Activated CD4-positive, alpha-beta T cell treated with anti-CD3 and anti-CD28 coated beads, Interleukin-2, Interleukin-4, amounts not matched to agents 100 ng/mL and 50 ng/mL, durations not matched to agents 16 hours and 8 hours (primary cell): Measurements from ENCODE around the gene GRIK3.
"Not testable (repeated sequence)": the region's sequence is repeated elsewhere in the genome, so short reads cannot be mapped to it uniquely, and the experiment has no call there.

Source experiments
- DNase-seq: peaks from one replicate; pipeline ENCODE4 v3.0.0-alpha.2; 2020; ENCODE audit warnings: low spot score

The GRIK3 gene

DNA sequence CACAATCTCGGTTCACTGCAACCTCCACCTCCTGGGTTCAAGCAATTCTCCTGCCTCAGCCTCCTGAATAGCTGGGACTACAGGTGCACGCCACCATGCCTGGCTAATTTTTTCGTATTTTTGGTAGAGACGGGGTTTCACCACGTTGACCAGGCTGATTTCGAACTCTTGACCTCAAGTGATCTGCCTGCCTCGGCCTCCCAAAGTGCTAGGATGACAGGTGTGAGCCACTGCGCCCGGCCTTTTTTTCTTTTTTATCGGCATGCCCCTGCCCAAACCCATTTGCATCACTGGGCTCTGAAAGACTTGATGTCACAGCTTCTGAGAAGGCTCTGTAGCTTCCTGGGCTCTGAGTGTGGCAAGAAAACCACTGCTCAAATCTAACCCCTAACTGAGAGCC is 125.0 kb downstream of the GRIK3 start:
- not testable (repeated sequence) for DNase-seq

DNA sequence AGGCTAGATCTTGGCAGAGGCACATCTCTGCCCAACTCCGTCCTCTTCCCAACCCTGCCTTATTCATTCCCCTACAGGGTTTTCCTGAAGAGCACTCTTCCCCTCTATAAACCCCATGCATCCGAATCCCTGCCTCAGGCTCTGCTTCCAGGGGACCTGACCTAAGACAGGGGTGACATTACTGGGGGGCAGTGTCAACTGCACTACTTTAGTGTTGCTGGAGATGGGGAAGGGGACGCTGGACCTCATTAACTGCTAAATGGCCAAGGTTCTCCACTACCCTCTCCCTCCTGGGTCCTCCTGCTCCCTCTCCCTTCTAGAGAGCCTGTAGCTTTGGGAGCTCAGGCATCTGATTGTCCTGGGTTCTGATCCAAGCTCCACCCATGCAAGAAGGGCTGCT is 126.2 kb downstream of the GRIK3 start:
- DNase-seq, result no peak

DNA sequence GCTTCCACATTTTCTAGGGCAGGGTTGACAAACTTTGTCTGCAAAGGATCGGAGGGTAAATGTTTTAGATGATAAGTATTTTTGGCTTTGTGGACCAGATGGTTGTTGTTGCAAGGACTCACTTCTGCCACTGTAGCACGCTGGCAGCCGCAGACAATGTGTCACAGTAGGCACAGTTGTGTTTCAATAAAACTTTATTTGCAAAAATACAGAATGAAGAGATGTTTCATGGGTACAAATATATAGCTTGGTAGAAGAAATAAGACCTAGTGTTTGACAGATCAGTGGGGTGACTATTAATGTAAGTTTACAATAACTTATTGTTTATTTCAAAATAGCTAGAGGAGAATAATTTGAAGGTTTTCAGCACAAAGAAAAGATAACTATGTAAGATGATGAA is 127.8 kb downstream of the GRIK3 start:
- DNase-seq, result no peak

DNA sequence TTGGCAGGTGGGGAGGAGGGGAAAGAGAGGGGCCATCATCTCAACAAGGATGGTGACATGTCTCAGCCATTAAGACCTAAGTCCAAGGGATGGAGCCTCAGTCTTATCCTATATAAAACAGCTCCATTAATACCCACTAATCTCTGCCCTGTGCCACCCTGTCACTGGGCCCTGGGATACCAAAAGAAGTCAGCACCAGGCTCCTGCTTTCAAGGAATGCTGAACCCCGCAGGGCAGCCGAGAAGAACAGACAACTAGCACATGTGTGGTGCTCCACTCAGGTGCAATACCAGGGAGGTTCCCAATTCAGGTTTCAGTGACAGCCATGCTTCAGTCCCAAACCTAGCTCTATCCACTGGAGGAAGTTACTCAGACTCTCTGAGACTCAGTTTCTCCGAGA is 128.4 kb downstream of the GRIK3 start:
- DNase-seq, result no peak

DNA sequence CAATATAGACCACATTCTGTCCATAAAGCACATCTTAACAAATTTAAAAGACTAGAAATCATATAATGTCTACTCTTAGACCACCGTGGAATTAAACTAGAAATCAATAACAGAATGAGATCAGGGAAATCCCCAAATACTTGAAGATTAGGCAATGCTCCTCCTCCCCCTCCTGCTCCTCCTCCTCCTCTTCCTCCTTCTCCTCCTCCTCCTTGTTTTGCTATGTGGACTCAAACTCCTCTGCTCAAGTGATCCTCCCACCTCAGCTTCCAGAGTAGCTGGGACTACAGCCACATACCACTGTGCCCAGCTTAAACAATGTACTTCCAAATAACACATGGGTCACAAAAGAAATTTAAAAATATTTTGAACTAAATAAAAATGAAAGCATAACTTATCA is 134.2 kb downstream of the GRIK3 start:
- no peak for DNase-seq

DNA sequence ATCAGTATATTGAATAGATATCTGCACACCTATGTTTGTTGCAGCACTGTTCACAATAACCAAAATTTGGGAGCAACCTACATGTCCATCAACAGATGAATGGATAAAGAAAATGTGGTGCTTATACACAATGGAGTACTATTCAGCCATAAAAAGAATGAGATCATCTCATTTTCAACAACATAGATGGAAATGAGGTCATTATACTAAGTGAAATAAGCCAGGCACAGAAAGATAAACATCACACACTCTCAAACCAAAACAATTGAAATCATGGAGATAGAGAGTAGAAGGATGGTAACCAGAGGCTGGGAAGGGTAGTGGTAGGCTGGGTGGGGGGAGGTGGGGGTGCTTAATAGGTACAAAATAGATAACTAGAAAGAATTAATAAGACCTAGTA is 136.5 kb downstream of the GRIK3 start:
- not testable (repeated sequence) for DNase-seq

DNA sequence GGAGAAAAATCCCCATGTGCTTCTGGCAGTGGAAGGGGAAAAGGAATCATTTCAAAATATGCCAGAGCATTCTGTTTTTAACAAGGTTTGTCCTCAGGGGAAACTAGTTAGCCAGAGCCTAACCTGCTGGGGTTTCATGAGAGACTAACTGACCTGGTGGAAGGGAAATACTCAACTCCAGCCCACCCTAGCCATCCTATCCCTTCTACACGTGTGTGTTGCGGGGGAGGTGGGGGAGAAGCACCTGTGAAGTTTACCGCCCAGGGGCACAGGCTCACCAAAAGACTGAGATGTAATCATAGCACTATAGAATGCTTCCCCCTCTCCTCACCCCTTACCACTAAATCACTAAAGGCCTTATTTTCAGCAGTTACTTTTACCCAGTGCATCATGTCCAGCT is 139.5 kb downstream of the GRIK3 start:
- DNase-seq, result no peak

DNA sequence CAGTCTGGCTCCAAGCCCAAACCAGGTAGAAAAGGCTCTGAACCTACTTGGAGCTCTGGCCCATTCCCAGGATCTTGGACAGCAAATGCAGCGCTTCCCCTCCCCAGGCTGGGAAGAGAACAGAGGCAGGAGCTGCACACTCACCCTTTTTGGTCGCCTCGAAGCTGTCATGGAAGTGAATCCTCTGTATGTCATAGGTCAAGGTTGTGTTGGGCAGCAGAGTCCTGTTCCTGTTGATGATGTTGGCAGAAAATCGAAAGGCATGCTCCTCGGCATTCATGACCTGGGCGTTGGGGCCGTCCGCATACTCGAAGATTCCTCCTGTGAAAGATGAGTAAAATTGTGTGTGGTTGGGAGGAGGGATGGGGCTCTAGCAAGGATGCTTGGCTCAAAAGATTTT is 143.5 kb downstream of the GRIK3 start:
- DNase-seq, result no peak

DNA sequence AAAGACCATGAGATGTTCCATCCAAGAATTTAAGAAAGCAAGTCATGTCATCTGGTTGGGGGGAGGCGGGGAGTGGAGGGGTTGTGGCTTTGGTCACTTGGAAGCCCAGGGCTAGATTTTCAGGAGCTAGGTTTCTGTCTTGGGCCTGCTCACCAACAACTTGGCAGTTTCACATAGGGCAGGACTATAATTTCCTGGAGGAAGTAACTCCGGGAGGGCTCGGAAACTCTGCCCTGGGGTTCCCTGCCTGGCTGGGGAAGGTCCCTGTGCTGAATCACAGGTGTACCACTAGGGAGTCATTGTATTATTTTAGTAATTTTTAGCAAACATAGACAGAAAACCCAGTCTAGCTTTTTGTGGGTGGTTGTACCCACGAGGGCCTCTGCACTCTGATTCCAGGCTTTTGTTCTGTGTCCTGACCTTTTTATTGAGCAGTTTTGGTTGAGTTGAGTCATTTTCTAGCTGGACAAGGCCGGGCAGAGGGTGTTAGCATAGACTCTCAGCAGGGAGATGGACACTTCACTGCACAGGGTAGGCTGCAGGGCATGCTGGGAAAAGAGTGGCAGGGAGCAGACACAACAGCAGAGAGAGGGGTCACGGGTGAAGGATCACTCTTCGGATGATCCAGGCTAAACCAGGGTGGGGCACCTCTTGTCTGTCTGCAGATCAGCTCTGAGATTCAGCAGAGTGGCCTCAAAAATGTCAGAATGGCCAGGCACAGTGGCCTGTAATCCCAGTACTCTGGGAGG is 144.7 kb downstream of the GRIK3 start:
- no peak for DNase-seq

DNA sequence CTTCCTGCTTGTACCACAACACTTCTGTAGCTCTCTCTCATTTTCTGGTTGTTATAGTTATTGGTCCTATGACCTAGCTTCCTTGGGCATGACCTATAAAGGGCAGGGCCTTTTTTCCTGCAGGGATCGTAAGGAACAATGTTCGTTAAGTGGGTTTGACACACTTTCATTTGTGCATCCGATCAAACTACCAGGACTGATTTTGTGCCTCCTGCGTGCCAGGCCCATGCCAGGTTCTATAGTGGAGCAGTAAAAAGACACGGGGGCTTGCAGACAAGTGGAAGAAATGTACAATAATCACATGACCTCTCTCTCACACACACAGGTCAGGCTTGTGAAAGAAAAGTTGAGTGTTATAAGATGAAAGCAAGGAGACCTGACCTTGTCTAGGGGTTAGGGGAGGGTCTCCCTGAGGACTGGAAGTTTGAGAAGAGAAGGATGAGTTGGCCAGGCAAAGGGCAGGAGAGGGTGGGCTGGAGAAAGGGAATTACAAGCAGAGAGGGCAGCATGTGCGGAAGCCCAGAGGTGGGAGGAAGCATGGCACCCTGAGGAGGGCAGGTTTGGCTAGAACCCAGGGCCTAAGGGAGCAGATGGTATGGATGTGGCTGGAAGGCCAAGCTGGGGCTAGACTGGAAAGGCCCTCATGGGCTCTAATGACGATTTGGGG is 145.4 kb downstream of the GRIK3 start:
- DNase-seq, result no peak

DNA sequence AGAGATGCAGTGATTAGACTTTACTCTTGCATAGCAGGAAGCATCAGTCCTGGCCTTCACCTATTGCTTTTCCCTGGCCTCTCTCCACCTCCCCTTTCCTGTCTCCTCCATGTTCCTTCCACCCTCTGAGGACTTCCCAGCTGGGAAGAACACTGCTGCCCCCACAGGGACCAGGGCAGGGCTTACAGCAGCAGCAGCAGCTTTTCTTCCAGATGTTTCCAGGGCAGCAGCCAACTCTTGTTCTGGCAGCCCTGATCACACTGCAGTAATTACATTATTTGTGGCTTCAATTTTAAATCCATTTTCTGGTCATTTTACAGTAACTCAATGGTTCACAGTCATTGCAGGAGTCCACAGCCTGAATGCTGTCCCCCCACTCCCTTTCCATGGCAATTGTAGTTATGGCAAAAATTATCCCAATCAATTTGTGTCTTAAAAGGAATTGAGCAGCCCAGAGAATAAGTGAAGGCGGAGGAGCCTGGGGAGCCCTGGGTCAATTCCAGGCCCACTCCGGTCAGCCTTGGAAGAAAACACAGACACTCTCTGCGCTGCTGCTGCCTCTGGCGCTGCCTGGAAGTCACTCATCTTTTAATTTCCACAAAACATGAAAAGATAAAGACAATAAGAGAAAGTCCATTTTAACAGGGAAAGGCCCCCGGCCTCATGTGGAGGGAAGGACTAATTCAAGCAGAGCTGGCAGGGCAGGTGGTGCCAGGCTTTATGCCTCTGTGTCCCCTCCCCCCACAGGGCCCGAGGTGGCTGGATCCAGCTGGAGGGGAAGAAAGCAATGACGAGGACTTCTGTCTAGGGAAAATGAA is 148.6 kb downstream of the GRIK3 start:
- DNase-seq, result no peak

DNA sequence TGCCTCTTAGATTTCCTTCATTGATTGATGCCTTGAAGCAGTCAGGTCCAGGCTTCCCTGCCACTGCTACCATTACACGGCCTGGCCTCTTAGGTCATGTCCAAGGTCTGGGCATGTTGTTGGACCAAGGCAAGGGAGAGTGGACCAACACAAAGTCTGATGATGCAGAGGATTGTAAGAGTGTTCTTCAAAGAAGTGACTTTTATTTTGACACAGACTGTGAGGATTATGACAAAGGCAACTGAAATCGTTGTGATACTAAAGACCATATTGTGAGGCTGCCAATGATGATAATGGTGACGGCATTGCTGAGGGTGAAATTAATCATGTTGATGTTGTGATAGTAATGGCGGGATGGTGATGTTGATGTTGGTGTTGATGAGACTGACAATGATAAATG is 149.5 kb downstream of the GRIK3 start:
- no peak for DNase-seq

DNA sequence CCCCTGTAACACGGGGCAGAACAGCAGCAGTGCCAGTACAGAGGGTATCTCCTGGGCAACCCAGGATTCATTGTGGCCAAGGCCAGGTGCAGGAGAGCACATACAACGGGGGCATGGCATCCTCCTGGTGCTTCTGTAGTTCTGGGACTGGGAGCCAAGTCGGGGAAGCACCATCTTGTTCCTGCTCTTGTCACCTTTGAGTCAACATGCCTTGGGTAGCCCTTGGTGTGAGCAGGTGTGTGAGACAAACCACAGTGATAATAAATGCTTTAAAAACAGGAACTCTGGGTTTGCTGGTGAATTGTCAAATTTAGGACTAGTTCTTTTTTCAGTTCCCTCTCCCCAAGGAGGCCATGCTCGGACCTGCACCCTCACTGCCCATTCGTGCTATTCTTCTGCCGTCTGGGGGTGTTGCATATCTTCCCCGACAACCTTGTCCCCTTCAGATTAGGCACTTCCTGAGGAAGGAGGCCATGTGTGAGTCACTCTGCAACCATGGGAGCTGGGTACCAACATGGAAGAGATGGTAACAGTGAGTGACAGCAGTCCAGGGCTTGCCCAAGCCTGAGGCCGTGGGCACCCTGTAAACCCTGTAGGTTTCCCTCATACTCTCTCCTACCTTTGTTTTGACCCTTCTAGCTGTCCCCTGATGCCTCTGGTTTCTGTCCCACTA is 150.2 kb downstream of the GRIK3 start:
- no peak for DNase-seq

DNA sequence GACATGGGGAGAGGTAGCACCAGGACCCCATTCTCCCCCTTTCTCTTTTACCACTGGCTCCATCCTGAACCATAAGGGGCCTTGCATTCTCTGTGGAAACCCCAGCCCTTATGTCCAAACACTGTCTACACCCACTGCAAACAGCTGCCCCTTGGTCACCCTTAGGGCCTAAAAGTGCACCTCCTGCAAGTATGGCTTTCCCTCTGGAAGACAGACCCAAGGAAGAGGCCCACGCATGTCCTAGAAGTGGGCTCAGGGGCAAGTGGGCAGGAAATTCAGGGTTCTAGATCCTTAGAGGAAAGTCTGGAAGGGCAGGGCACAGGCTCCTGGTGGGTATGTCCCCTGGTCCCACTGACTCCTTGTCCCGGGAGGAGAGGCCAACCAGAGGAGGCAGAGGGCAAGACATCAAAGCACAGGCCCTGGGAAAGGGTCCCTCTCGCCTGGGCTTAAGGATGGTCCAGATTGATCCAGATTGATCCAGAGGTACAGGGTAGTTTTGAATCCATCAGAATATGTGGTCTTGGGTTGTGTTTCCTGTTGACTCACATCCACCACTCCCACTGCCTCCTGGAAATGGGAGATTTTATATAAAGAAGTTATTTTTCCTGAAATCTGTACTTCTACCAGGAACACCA is 150.9 kb downstream of the GRIK3 start:
- no peak for DNase-seq

DNA sequence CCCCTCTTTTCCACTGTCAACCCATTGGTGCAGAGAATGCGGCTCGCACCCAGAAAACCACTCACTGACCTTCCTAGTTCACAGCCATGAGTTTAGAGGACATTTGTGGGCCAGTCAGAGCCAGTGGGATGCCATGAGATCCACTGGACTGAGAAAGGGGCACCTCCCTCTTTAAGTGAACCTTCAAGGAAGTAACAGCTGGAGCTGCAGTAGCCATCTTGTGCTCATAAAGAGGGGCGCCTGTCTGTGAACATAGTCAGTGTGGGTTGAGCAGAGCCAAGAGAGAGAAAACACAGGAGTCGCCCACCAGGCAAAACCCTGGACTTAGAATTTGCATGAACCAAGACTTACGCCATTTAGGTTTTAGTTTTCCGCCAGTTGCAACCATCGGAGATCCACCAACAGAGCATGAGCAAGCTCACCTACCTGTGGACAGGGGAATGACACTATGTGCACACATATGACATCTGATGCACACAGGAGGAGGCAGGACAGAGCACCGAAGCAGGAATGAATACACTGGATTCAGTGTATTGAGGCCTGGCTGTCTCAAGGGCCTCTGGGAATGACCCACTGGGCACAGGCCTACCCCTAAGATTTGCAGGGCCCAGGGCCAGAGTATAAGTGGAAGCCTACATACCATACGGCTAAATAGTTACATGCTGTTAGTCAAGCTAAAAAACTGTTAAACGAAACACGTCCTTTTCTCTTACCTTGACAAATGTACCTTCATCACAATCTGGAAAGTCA is 151.6 kb downstream of the GRIK3 start:
- no peak for DNase-seq

DNA sequence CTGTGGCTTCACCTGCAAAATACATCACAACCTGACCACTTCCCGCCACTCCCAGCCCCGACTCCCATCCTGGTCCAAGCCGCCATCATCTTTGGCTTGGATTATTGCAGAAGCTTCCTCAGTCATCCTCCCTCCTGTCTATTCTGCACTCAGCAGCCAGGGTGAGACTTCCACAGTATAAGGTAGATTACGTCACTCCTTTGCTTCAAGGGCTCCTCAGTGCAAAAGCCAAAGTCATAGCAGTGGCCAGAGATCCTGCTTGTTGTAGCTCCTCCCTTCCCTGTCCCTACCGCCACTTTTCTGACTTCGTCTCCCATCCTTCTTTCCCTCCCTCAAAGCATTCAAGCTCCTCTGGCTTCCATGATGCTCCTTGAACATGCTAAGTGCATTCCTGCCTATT is 152.8 kb downstream of the GRIK3 start:
- DNase-seq, result no peak

DNA sequence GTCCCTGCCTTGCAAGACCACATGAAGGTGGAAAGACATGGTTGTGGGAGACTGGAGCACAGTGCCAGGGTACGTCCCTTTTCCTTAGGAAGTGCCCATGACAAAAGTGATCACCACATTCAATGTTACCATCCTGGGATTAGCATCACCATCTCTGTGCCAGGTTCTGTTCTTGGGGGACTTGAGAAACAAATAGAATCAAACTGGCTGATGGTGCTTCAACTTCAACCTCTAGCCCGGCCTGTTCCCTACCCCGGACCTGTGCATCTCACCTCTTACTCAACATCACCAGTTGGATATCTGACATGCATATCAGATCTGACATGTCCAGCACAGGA is 153.3 kb downstream of the GRIK3 start:
- no peak for DNase-seq

DNA sequence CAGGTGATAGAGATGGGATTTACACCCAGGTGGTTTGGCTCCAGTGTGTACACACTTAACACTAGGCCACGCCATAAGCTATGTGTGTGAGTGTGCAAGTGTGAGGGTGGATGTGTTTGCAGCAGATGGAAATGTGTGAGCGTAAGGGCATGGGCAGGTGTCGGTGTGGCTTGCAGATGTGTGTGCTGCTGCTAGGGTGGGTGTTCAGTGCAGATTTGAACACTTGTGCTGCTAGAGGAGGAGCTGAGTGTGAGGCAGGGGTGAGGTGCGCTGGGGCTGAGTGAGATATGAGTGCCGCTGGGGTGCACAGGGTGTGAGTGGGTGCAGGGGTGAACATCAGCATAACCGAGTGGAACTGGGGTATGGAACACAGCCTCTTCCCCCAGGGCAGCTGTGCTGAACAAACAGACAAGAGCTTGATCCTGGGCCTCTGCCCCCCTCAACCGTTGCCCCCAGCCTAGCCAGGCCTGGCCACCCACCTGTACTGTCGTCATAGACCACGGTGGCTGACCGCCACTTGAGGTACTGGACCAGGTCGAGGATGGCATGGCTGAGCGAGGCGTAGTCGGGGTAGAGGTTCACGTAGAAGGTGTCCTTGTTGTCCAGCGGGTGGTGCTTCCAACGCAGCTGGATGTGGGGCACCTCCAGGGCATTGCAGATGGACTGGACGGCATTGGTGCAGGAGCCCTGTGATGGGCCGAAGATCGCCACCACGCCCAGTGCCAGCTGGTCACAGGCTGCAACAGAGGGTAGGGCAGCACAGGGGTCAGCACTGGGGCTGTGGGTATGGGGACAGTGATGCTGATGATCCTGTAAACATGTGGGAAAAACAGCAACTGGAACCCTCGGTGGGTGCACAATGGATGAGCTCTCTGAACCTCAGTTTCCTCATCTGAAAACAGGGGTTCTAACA is 153.9 kb downstream of the GRIK3 start:
- no peak for DNase-seq

DNA sequence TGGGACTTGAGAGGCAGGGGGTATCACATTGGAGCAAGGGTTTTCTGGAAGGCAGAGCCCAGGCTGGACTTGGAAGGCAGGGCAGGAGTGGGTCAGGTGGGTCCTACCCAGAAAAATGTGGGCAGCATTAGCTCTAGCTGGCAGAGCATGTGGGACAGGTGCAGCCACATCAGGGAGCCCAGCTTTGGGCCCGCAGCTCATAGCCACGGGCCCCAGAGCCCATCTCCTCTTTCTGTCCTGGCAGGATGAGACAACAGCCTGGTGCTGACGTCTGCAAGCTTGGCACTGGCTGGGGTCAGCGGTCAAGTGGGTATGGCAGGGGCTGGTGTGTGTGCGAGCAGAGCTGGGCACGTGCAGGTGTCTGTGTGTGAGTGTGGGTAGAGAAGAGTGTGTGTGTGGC is 154.7 kb downstream of the GRIK3 start:
- DNase-seq, result no peak

DNA sequence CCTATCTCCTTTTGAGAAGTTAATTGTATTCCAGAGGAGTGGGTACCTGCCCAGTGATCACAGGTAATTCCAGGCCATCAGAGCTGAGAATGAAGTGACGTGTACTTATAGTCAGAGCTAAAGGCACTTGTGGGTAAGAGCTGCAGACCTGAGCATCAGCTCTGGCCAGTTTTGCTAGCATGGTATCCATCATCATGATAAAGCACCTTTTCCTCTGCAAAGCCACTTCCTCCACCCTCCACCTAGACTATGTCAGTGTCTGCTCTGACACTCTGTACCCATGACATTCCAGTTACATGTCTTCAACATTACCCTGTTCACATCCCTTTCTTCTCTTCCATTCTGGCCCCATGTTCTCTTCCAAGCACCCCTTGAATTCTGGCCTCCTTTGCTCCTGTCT is 157.3 kb downstream of the GRIK3 start:
- DNase-seq, result no peak
